Lower leg skin (tissue), 3 donors: ENCODE results near the gene WWOX.

Experiments used
- CTCF ChIP-seq, 3 donors: fragments of 450-650 bp; IDR thresholded peaks; one replicate each; pipeline ENCODE4 v1.5.1; 2016; ENCODE audit warnings: antibody characterized with exemption in 3 of 3, mild to moderate bottlenecking in 3 of 3, moderate library complexity in 2 of 3
- POLR2A ChIP-seq, 2 donors: fragments of 450-650 bp; IDR thresholded peaks; one replicate each; pipeline ENCODE4 v1.6.1; 2016 to 2017; ENCODE audit warnings: antibody characterized with exemption in 2 of 2, mild to moderate bottlenecking in 1 of 2, moderate library complexity in 1 of 2

- TF ChIP-seq CTCF (IDR thresholded peaks at IDR 0.05) (no peak), POLR2A (IDR thresholded peaks at IDR 0.05) (no peak)
Measured at GRCh38 chr16:79100447-79100846, 1001.0 kb downstream of the WWOX start.
